Aorta (tissue), 5 donors: ENCODE results near the gene BMPR1B. TPM values are rescaled to one million over a fixed set of nuclear protein-coding genes. Genes with fewer than 3 reads are reported as not detected.

ENCODE experiments used
- ATAC-seq: fragments of 200-7000 bp; cut with Tn5 transposase; one replicate; pipeline ENCODE4 v1.9.1; 2022; ENCODE audit warnings: moderate library complexity; ENCODE audit not compliant: low FRiP score
- DNase-seq, 2 donors: peaks; one replicate each; pipeline ENCODE4 v3.0.0-alpha.2; 2020
- H3K27ac ChIP-seq, 2 donors: one replicate each; pipeline ENCODE4 v1.5.1; 2013; ENCODE audit warnings: low read length in 2 of 2, mild to moderate bottlenecking in 2 of 2, moderate library complexity in 2 of 2, control low read depth in 1 of 2, inconsistent platforms in 1 of 2, low read depth in 1 of 2
- H3K27me3 ChIP-seq, 2 donors: one replicate each; pipeline ENCODE4 v1.6.1; 2013; ENCODE audit warnings: control low read depth in 1 of 2, low read length in 1 of 2, mild to moderate bottlenecking in 1 of 2, moderate library complexity in 1 of 2; ENCODE audit not compliant: insufficient read depth in 2 of 2, control insufficient read depth in 1 of 2
- H3K36me3 ChIP-seq, 2 donors: one replicate each; pipeline ENCODE4 v1.6.1; 2013; ENCODE audit warnings: control low read depth in 1 of 2, low read length in 1 of 2, mild to moderate bottlenecking in 1 of 2; ENCODE audit not compliant: insufficient read depth in 2 of 2, control insufficient read depth in 1 of 2
- H3K4me1 ChIP-seq, 2 donors: one replicate each; pipeline ENCODE4 v1.6.1; 2013; ENCODE audit warnings: low read length in 2 of 2, control low read depth in 1 of 2, mild to moderate bottlenecking in 1 of 2, moderate library complexity in 1 of 2; ENCODE audit not compliant: insufficient read depth in 2 of 2, control insufficient read depth in 1 of 2
- H3K4me3 ChIP-seq, 2 donors: one replicate each; pipeline ENCODE4 v1.5.1; 2013; ENCODE audit warnings: low read length in 2 of 2, control low read depth in 1 of 2, mild to moderate bottlenecking in 1 of 2
- H3K9me3 ChIP-seq: one replicate; pipeline ENCODE4 v1.6.1; 2013; ENCODE audit warnings: mild to moderate bottlenecking, low read length; ENCODE audit not compliant: control insufficient read depth
- WGBS, 2 donors: extraction: QIAGEN DNeasy Blood & Tissue Kit; methylation state at CpG; one replicate each; pipeline ENCODE4 v1.1.7; 2013; 5-methylcytosine and 5-hydroxymethylcytosine counted together
- intact Hi-C, 2 donors: fragments of 100-400 bp; cut with DNase I; formaldehyde crosslinking; loops; one replicate each; pipeline versions ENCODE4 v1.14.2 to v1.15.0; 2022
- polyA plus RNA-seq, 2 donors: library from polyadenylated mRNA; stranded (reverse); fragments of 200-250 nt; gene quantifications; one replicate each; pipeline ENCODE4 v1.2.3, GENCODE V29; 2013
- total RNA-seq, 2 donors: library from RNA; stranded (reverse); fragmentation: NEBNext Ultra II Directional; extraction: Animal tissue kit (Norgen Biotek cat#: 25700); gene quantifications; one replicate each; pipeline ENCODE4 v1.2.1, GENCODE V29; 2021
- donor health status: healthy with polysubstance abuse.
- donor health status: Bipolar disorder and iron deficiency.
- donor health status: DM: no; HTN: no; CAD: no.
- donor health status: DM: no; HTN: no; CAD: no.
- donor health status: DM: yes; HTN: yes; CAD: no.

The BMPR1B gene
- total and polyA plus RNA-seq, 4 donors, result 1.0 to 14.6 (median 8.0) TPM

DNA sequence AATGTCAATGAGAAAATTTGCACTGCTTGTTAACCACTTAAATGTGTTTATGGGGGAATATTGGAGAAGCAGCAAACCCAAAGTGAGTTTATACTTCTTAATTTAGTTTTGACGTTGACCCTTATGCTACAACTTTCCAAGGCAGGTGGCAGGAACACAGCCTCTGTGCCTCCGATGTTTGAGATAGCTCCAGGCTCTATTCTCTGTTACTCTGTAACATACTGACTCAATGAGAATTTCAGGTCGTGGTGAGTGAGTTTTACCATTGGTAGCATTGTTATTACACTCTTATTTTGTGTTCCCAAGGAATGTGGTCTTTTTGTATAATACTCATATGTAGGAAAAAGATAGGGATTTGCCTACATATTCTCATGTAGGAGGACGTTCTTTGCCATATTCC is 210.7 kb downstream of the BMPR1B start:
- Histone ChIP-seq H3K27ac (no peak overlapping the region), H3K4me1 (peaks cover 0 to 1% of the 10 kb centered on the region in 2 donors), H3K9me3 (no peaks in the 10 kb centered on the region), H3K36me3 (no peaks in the 10 kb centered on the region), H3K27me3 (no peaks in the 10 kb centered on the region), H3K4me3 (no peak overlapping the region)
- 78 to 82% methylated on average over 4 of the region's 4 CpGs for WGBS, 2 donors
- DNase-seq (no peak), ATAC-seq (no peak)
- intact Hi-C loops, result no loop called here

DNA sequence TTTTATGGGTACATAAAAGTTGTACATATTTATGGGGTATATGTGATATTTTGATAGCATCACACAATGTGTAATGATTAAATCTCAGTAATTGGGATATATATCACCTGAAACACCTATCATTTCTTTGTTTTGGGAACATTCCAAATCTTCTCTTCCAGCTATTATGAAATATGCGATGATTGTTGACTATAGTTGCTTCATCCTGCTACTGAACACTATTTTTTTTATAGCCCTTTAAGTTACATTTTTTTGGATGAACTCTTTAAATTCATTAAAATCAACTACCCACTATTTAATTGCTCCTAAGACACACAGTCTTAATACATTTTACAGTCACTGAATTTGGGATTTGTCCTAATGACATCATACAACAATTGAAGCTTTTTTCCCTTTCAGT is 212.9 kb downstream of the BMPR1B start:
- Histone ChIP-seq H3K4me3 (no peak overlapping the region), H3K4me1 (peaks cover 1 to 2% of the 10 kb centered on the region in 2 donors), H3K36me3 (no peaks in the 10 kb centered on the region), H3K27me3 (no peaks in the 10 kb centered on the region), H3K9me3 (no peaks in the 10 kb centered on the region), H3K27ac (no peak overlapping the region)
- no peak for ATAC-seq
- 45 to 52% methylated on average over 1 of the region's 1 CpG for WGBS, 2 donors
- intact Hi-C loops, result no loop called here
- no peak for DNase-seq

- no peak for DNase-seq
- WGBS, 2 donors, result 56 to 60% methylated on average over 3 of the region's 3 CpGs
- Histone ChIP-seq H3K36me3 (no peaks in the 10 kb centered on the region), H3K4me3 (no peak overlapping the region), H3K9me3 (no peaks in the 10 kb centered on the region), H3K27me3 (no peaks in the 10 kb centered on the region), H3K4me1 (peaks cover 0 to 2% of the 10 kb centered on the region in 2 donors), H3K27ac (no peak overlapping the region)
- no peak for ATAC-seq
- intact Hi-C loops, result no loop called here
Measured at GRCh38 chr4:94974773-94975172, 217.0 kb downstream of the BMPR1B start.

DNA sequence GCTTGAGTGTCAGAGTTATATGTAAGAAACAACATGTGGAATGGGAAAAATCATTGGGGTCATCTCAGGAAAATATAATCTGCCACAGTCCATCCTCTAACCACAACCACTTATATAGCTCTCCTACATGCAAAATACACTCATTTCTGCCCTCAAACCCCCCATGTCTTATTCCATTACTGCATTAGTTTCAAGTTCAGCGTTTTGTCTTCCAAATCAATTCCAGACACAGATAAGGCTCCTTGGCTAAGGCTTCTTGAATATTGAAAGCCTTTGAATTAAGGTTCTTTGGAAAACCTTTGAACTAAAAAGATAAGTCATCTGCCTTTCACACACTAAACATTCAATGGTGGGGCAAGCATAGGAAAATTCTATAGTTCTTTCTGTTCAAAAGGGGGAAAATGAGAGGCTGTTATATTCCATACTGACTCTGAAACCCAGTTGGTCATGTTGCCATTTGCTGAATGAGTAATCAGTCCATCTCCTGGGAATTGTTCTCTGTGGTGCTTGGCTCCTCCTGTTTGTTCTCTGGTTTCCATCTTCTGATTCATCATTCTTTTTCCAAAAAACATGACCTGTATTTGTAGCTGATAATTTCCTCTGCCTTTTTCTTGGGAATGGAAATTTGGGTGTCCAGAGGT is 218.7 kb downstream of the BMPR1B start:
- ATAC-seq (peak; percentile 75), DNase-seq (no peak)
- Histone ChIP-seq H3K27ac (no peak overlapping the region), H3K9me3 (no peaks in the 10 kb centered on the region), H3K27me3 (no peaks in the 10 kb centered on the region), H3K36me3 (no peaks in the 10 kb centered on the region), H3K4me3 (no peak overlapping the region), H3K4me1 (peaks cover 0 to 2% of the 10 kb centered on the region in 2 donors)
- intact Hi-C loops, result no loop called here
- 12 to 16% methylated on average over 1 of the region's 1 CpG for WGBS, 2 donors

DNA sequence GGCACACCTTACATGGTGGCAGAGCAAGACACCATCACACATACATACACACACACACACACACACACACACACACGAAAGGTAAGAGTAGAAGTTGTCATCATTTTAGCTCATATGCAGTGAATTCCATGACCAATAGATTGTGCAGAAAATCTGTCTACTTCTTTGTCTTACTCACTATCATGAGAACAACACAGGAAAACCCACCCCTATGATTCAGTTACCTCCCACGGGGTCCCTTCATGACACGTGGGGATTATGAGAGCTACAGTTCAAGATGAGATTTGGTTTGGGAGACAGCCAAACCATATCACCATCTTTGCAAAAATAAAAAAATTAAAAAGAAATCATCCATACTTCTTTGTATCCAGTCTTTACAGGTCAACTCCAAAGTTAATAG is 221.1 kb downstream of the BMPR1B start:
- Histone ChIP-seq H3K9me3 (no peaks in the 10 kb centered on the region), H3K36me3 (no peaks in the 10 kb centered on the region), H3K4me3 (no peak overlapping the region), H3K4me1 (peaks cover 2% of the 10 kb centered on the region in 2 donors), H3K27me3 (no peaks in the 10 kb centered on the region), H3K27ac (no peak overlapping the region)
- 61 to 64% methylated on average over 3 of the region's 3 CpGs for WGBS, 2 donors
- DNase-seq (no peak), ATAC-seq (no peak)
- intact Hi-C loops, result no loop called here

GRCh38 chr4:94979621-94980020 is 221.9 kb downstream of the BMPR1B start:
- no peak overlapping the region for H3K27ac ChIP-seq

DNA sequence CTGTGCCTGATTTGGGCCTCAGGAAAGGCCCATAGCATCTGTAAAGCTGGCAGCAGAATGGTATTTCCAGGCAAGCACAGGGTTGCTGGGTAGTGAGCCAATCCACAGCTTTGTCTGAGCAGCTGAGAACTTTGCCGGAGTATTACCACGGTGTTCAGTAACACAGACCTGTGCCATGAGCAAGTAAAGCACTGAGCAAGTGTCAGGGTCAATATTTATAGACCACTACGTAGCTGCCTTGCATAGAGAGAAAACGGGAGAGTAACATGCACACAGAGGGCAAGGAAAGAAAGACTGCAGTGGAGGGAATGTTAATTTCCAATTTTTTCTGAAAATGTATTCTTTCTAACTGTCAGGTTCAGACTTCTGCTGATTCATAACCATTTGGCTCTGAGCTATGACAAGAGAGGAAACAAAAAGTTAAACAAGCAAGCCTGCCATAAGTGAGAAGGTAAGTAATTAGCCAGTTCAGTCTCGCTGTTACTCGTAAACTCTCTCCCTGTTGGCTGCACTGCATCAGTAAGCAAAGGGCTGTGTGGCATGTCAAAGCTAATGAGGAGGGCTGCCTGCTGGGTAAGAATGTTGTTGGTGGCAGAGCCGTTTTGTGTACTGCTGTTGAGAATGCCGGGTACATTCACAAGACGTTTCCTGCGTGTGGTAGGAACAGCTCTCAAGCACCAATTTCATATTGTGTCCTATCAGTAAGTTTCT is 238.1 kb downstream of the BMPR1B start:
- peaks cover 0 to 2% of the 10 kb centered on the region in 2 donors for H3K4me1 ChIP-seq
- WGBS, 2 donors, result 2 to 3% methylated on average over 10 of the region's 10 CpGs
- peak overlapping the region; percentile 36 to 93 for H3K4me3 ChIP-seq
- no peaks in the 10 kb centered on the region for H3K9me3 ChIP-seq
- peak; percentile 83 for ATAC-seq
- no peak for DNase-seq
- H3K27me3 ChIP-seq, result no peaks in the 10 kb centered on the region
- H3K27ac ChIP-seq, result peak overlapping the region; percentile 24 to 90
- no peaks in the 10 kb centered on the region for H3K36me3 ChIP-seq
- intact Hi-C loops, result loop anchor here in 1 of 2 donors (5.0 to 10.0 kb wide), 2 partner anchors 51 kb away; no protein-coding TSS in a partner anchor

More at GRCh38 chr4:94979621-94980020, 221.9 kb downstream of the BMPR1B start:
- Histone ChIP-seq H3K4me3 (no peak overlapping the region), H3K4me1 (peaks cover under 1 to 2% of the 10 kb centered on the region in 2 donors), H3K27me3 (no peaks in the 10 kb centered on the region), H3K36me3 (no peaks in the 10 kb centered on the region), H3K9me3 (no peaks in the 10 kb centered on the region)
- no peak for ATAC-seq
- WGBS, 2 donors, result 53 to 55% methylated on average over 5 of the region's 5 CpGs
- no peak for DNase-seq
- intact Hi-C loops, result no loop called here

- 83 to 91% methylated on average over 4 of the region's 4 CpGs for WGBS, 2 donors
- no peaks in the 10 kb centered on the region for H3K36me3 ChIP-seq
- no peaks in the 10 kb centered on the region for H3K27me3 ChIP-seq
- intact Hi-C loops, result no loop called here
- no peak overlapping the region for H3K27ac ChIP-seq
- DNase-seq (no peak), ATAC-seq (no peak)
- H3K9me3 ChIP-seq, result no peaks in the 10 kb centered on the region
- peaks cover 0 to 2% of the 10 kb centered on the region in 2 donors for H3K4me1 ChIP-seq
- no peak overlapping the region for H3K4me3 ChIP-seq
Measured at GRCh38 chr4:95000076-95000648, 242.4 kb downstream of the BMPR1B start.

GRCh38 chr4:95004912-95005311 is 247.2 kb downstream of the BMPR1B start:
- H3K27ac ChIP-seq, result no peak overlapping the region
- intact Hi-C loops, result no loop called here
- ATAC-seq (no peak), DNase-seq (no peak)
- H3K36me3 ChIP-seq, result no peaks in the 10 kb centered on the region
- no peaks in the 10 kb centered on the region for H3K4me1 ChIP-seq
- H3K27me3 ChIP-seq, result no peaks in the 10 kb centered on the region
- H3K9me3 ChIP-seq, result no peaks in the 10 kb centered on the region
- H3K4me3 ChIP-seq, result no peak overlapping the region
